ENCODE data around the gene AGGF1.

DNA sequence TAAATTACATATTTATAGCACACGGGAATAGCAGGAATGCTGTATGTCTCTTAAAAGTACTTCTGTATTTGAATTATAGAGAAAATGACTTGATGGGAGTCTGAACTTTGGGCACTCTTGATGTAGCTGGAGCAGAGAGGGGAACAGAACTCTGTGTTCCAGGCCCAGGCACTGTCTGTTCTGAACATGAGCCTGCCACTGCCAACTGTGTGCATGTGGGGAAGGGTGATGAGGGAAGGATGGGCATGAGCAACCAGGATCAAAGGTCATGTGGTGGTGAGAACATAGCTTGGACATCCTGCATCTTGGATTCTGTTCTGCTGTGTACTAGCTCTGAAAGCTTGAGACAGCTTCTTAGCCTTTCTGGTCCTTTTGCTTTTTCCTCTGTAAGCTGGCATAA is 73.3 kb downstream of the AGGF1 start:
- TF ChIP-seq CTCF (IDR thresholded peaks at IDR 0.05; ENCODE audit: low read depth, low read length) (no peak), POLR2A (IDR thresholded peaks at IDR 0.05; ENCODE audit: extremely low read depth, insufficient read length) (no peak), MAX (IDR thresholded peaks at IDR 0.05; ENCODE audit: low read depth, low read length) (no peak), MYC (IDR thresholded peaks at IDR 0.05; ENCODE audit: low read depth, low read length) (no peak)

Measured in NB4 (cell line).